SJCRH30 (cell line): ENCODE measurements around the gene GNB3. TPM values are rescaled to one million over a fixed set of nuclear protein-coding genes. Genes with fewer than 3 reads are reported as not detected.

Experiments
- DNase-seq, 2 experiments: peaks; one replicate each; pipeline ENCODE4 v3.0.0-alpha.2; 2015 to 2020
- H3K27ac ChIP-seq: fragments of 250-450 bp; sonication (Bioruptor Pico); 2 replicates; pipeline ENCODE4 v1.5.1; 2020; ENCODE audit warnings: mild to moderate bottlenecking, moderate library complexity
- H3K27me3 ChIP-seq: fragments of 250-450 bp; sonication (Bioruptor Pico); 2 replicates; pipeline ENCODE4 v1.5.1; 2020; ENCODE audit warnings: mild to moderate bottlenecking, moderate library complexity
- H3K36me3 ChIP-seq: fragments of 250-450 bp; sonication (Bioruptor Pico); 2 replicates; pipeline ENCODE4 v1.5.1; 2020; ENCODE audit warnings: mild to moderate bottlenecking, moderate library complexity
- H3K4me1 ChIP-seq: fragments of 250-450 bp; sonication (Bioruptor Pico); 2 replicates; pipeline ENCODE4 v1.5.1; 2020; ENCODE audit warnings: mild to moderate bottlenecking, moderate library complexity
- H3K4me3 ChIP-seq: fragments of 250-450 bp; sonication (Bioruptor Pico); 2 replicates; pipeline ENCODE4 v1.5.1; 2020; ENCODE audit warnings: mild to moderate bottlenecking, moderate library complexity
- H3K9me3 ChIP-seq: fragments of 250-450 bp; sonication (Bioruptor Pico); replicated peaks from 2 replicates; pipeline ENCODE4 v1.5.1; 2020; ENCODE audit warnings: mild to moderate bottlenecking, moderate library complexity
- total RNA-seq: library from RNA; depleted of rRNA; stranded (reverse); fragments of >200 nt; shearing (Covaris generic); gene quantifications from 2 replicates; pipeline ENCODE4 v1.2.3, GENCODE V29; 2014

The GNB3 gene
- total RNA-seq, 1 experiment from 2014 or later: 3.2 TPM

DNA sequence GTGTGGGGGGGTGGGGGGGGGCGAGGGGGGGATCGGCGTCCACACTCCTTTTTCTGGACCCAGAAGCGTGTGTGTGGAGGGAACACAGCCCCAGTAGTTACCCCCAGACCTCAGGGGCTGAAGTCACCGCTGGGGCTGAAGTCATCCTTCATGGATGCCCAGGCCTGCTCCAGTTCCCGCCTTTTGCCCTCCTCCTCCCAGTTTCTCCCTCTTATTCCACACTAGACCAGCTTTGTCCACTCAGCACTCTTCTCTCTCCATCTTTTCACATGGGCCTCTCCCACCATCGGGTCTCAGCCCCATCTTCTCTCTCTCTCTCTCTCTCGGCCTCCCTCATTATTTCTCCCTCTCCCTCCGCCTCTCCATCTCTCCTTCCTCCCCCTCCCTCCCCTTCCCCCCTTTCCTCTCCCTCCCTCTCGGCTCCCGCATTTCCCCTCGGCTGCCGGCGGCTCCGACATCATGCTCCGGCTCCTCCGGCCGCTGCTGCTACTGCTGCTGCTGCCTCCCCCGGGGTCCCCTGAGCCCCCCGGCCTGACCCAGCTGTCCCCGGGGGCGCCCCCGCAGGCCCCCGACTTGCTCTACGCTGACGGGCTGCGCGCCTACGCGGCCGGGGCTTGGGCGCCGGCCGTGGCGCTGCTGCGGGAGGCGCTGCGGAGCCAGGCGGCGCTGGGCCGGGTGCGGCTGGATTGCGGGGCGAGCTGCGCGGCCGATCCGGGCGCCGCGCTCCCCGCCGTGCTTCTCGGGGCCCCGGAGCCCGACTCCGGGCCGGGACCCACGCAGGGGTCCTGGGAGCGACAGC, 12.5 kb upstream of the GNB3 start, which contains the start of gene P3H3:
TSS of gene P3H3 (plus strand) at position 426 of the 799 bp plus-strand sequence. CDS start at position 460, 34 bp downstream.
- peak; percentile 65 to 67 for DNase-seq
- peaks cover 9% of the 10 kb centered on the region for H3K4me1 ChIP-seq
- H3K27me3 ChIP-seq: no peaks in the 10 kb centered on the region
- H3K27ac ChIP-seq: peak within 1 kb of the TSS; percentile 64
- peaks cover 17% of the 10 kb centered on the region for H3K36me3 ChIP-seq
- no peaks in the 10 kb centered on the region for H3K9me3 ChIP-seq
- H3K4me3 ChIP-seq: peak within 1 kb of the TSS; percentile 99

DNA sequence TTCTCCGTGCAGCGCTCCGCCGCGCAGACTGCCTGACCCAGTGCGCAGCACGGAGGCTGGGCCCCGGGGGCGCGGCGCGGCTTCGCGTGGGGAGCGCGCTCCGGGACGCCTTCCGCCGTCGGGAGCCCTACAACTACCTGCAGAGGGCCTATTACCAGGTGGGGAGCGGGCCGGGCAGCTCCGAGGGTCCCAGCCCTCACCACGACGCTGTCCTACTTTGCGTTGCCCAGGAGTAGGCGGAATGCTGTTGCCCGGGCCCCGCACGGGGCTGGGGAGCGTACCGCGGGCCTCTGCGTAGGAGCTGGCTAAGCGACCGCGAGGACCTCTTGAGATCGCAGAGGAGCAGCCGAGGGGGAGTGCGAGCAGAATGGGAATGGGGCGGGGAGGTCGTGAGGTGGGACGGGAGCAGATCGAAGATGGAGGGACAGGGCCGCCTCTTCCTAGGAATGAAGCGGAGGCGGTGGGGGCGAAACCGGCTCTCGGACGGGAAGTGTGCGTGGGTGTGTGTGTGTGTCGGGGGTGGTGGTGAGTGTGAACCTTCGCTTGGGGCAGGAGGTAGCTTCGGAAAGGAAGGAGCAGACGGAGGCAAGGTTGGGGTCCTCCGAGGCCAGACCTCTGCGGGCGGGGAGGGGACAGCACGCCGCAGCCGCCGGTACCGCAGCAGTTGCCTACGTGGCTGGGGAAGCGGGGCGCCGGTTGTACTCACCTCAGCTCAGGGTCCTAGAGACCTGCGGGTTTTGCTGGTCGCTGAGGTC, 11.8 kb upstream of the GNB3 start:
- H3K36me3 ChIP-seq: peaks cover 24% of the 10 kb centered on the region
- H3K9me3 ChIP-seq: no peaks in the 10 kb centered on the region
- H3K4me3 ChIP-seq: peak overlapping the region; percentile 99
- H3K4me1 ChIP-seq: peaks cover 9% of the 10 kb centered on the region
- DNase-seq: peak; percentile 54 to 62
- no peaks in the 10 kb centered on the region for H3K27me3 ChIP-seq
- H3K27ac ChIP-seq: peak overlapping the region; percentile 64

DNA sequence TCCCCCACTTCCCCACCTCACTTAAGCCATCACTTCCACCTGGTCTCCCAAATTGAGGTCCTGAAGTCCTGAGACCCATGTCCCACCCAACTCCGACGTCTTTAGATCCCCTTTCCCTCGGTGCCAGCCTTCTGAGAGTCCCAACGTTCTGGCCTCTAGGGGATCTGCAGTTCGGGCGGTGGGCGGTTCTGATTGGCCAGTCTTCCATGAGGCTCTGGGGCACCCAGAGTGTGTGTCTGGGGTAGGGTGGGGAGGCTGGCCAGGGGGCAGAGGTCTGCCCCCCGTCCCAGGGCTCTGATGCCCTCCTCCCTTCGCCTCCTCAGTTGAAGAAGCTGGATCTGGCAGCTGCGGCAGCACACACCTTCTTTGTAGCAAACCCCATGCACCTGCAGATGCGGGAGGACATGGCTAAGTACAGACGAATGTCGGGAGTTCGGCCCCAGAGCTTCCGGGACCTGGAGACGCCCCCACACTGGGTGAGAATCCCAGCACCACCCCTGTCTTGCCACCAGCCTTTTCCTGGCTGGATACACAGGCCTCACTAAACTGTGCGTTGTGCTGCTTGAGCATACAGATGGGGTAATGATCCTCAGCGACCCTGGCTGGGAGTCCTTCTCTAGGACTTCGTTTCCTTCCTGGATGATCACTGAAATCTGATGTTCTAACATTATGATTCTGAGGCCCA, 11.0 kb upstream of the GNB3 start:
- peaks cover 9% of the 10 kb centered on the region for H3K4me1 ChIP-seq
- no peaks in the 10 kb centered on the region for H3K9me3 ChIP-seq
- no peak for DNase-seq
- H3K27ac ChIP-seq: peak overlapping the region; percentile 64; the same call in 1 of the 2 replicates
- peaks cover 29% of the 10 kb centered on the region for H3K36me3 ChIP-seq
- H3K27me3 ChIP-seq: no peaks in the 10 kb centered on the region
- peak overlapping the region; percentile 99 for H3K4me3 ChIP-seq

DNA sequence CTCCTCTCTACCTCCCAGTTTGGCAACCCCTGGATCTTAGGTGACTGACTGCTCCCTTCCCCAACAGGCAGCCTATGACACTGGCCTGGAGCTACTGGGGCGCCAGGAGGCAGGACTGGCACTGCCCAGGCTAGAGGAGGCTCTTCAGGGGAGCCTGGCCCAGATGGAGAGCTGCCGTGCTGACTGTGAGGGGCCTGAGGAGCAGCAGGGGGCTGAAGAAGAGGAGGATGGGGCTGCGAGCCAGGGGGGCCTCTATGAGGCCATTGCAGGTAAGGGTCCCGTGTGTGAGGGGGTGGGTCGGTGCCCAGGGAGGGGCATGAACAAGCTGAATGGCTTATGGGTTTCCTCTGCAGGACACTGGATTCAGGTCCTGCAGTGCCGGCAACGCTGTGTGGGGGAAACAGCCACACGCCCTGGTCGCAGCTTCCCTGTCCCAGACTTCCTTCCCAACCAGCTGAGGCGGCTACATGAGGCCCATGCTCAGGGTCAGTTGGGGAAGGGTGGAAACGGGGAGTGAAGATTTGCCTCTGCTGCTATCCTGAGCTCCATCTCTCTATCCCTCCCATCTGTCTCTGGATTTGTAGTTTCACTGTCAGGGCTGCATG, 10.3 kb upstream of the GNB3 start:
- peaks cover 29% of the 10 kb centered on the region for H3K36me3 ChIP-seq
- no peaks in the 10 kb centered on the region for H3K9me3 ChIP-seq
- no peaks in the 10 kb centered on the region for H3K27me3 ChIP-seq
- peaks cover 6% of the 10 kb centered on the region for H3K4me1 ChIP-seq
- no peak overlapping the region for H3K27ac ChIP-seq
- no peak for DNase-seq
- H3K4me3 ChIP-seq: no peak overlapping the region

DNA sequence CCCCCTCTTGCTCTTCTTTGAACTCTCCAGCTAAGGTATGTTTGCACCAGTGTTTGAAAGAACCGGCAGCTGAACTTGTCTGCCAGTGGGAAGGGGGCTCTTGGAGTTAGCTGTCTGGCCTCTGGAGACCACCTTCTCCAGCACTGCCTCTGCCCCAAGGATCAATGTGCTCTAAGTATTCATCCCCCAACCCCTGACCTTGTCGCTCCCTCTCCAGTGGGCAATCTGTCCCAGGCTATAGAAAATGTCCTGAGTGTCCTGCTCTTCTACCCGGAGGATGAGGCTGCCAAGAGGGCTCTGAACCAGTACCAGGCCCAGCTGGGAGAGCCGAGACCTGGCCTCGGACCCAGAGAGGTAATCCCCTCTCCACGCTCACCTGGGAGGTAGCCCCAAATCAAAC, 9.7 kb upstream of the GNB3 start:
- H3K36me3 ChIP-seq: peaks cover 35% of the 10 kb centered on the region
- no peak for DNase-seq
- H3K27ac ChIP-seq: no peak overlapping the region
- no peaks in the 10 kb centered on the region for H3K9me3 ChIP-seq
- peaks cover 5% of the 10 kb centered on the region for H3K4me1 ChIP-seq
- H3K4me3 ChIP-seq: no peak overlapping the region
- no peaks in the 10 kb centered on the region for H3K27me3 ChIP-seq

DNA sequence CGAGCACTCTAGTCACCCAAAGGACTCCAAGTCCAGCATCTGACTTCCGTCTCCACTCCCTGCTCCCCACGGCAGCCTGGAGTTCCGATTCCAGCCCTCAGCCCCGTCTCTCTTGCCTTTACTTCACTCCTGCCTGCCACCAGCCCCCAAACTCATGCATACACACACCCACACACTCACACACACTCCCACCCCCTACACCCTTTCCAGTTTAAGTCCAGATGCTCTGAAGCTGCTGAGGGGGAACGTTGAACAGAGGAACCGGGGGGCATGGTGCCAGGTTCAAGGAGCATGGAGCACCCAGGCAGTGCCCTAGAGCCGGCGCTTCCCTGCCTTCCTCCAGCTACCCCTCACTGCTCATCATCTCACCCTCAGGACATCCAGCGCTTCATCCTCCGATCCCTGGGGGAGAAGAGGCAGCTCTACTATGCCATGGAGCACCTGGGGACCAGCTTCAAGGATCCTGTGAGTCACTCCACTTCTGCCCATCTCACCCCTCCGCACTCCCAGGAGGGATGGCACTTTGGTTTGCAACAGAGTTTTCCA, 9.2 kb upstream of the GNB3 start:
- no peak overlapping the region for H3K4me3 ChIP-seq
- no peaks in the 10 kb centered on the region for H3K9me3 ChIP-seq
- no peaks in the 10 kb centered on the region for H3K27me3 ChIP-seq
- no peak overlapping the region for H3K27ac ChIP-seq
- H3K4me1 ChIP-seq: peaks cover 5% of the 10 kb centered on the region
- DNase-seq: no peak
- H3K36me3 ChIP-seq: peaks cover 36% of the 10 kb centered on the region

DNA sequence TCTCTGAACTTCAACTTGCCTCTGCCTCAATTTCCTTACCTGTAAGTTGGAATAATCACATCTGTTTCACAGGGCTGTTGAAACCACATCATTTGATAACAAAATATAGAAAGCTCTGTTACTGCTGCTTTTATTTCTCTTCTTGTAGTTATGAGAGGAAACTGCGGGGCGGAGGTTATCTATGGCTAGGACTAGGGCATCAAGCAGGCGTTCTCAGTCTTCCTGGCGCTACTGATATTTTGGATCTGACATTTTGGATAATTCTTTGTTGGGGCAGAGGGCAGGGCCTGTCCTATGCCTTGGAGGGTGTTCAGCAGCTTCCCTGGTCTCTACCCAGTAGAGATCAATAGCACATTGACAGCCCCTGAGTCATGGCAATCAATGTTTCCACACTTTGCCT, 8.6 kb upstream of the GNB3 start:
- DNase-seq: no peak
- Histone ChIP-seq H3K4me1 (peaks cover 2% of the 10 kb centered on the region), H3K4me3 (no peak overlapping the region), H3K27ac (no peak overlapping the region), H3K36me3 (peaks cover 36% of the 10 kb centered on the region), H3K9me3 (no peaks in the 10 kb centered on the region), H3K27me3 (no peaks in the 10 kb centered on the region)

DNA sequence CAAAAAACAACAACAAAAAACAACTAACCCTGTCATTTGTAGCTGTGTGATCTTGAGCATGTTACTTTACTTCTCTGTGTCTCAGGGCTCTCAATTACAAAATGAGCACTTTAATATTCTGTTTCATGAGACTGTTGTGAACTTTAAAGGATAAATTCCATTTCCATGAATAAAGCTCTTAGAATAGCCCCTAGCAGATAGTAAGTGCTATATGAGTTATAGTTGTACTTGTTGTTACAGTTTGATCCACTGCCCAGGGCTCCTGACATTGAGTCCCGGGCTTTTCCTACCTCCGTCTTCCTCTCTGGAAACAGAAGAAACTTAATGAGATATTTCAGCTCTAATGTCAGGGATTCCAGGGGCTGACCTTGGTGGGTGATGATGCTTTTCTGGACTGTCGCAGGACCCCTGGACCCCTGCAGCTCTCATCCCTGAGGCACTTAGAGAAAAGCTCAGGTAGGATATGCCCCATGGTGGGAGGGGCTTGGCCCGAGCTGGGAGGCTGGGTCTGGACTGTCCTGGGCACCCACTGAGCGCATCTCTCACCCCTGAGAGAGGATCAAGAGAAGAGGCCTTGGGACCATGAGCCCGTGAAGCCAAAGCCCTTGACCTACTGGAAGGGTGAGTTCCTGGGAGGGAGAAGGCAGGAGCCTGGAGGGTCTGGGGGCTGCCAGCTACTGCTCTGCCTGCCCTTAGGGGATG, 7.4 kb upstream of the GNB3 start:
- no peaks in the 10 kb centered on the region for H3K9me3 ChIP-seq
- DNase-seq: no peak
- H3K27ac ChIP-seq: no peak overlapping the region
- H3K36me3 ChIP-seq: peaks cover 42% of the 10 kb centered on the region
- no peaks in the 10 kb centered on the region for H3K27me3 ChIP-seq
- no peaks in the 10 kb centered on the region for H3K4me1 ChIP-seq
- no peak overlapping the region for H3K4me3 ChIP-seq

DNA sequence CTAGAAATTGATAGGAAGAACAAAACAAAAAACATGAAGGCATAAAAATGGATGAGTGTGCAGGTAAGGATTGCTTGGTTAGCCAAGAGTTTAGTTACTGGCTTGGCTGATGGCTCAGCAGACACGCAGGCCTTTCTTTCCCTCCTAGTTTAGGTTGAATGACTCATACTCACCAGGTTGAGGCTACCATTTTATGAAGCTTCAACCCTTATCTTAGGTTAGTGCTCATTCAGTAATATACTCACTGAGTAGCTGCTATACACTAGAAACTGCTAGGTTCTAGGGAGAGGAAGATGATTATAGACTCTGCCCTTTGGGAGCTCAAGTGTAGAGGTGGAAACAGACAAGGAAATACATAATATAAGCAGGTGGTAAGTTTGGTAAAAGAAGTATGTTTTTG, 6.5 kb upstream of the GNB3 start:
- H3K27me3 ChIP-seq: no peaks in the 10 kb centered on the region
- DNase-seq: no peak
- no peak overlapping the region for H3K27ac ChIP-seq
- no peak overlapping the region for H3K4me3 ChIP-seq
- peaks cover 44% of the 10 kb centered on the region for H3K36me3 ChIP-seq
- peaks cover 3% of the 10 kb centered on the region; the same call in 1 of the 2 replicates for H3K4me1 ChIP-seq
- no peaks in the 10 kb centered on the region for H3K9me3 ChIP-seq

DNA sequence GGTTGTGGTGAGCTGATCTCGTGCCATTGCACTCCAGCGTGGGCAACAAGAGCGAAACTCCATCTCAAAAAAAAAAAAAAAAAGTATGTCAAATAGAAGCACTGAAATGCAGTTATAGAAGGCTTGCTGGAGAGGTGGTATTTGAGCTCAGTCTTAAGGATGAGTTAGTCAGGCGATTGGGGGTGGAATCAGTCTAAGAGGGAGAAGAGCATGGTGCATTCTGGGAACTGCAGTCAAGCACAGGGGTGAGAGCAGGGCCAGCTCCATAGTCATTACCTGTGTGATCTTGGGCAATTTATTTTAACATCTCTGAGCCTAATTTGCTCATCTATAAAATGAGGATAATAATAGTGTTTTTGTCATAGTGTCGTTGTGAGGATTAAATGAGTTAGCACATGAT, 5.9 kb upstream of the GNB3 start:
- H3K27me3 ChIP-seq: no peaks in the 10 kb centered on the region
- no peak for DNase-seq
- H3K4me3 ChIP-seq: no peak overlapping the region
- peaks cover 8% of the 10 kb centered on the region for H3K4me1 ChIP-seq
- no peaks in the 10 kb centered on the region for H3K9me3 ChIP-seq
- peaks cover 44% of the 10 kb centered on the region for H3K36me3 ChIP-seq
- H3K27ac ChIP-seq: no peak overlapping the region

DNA sequence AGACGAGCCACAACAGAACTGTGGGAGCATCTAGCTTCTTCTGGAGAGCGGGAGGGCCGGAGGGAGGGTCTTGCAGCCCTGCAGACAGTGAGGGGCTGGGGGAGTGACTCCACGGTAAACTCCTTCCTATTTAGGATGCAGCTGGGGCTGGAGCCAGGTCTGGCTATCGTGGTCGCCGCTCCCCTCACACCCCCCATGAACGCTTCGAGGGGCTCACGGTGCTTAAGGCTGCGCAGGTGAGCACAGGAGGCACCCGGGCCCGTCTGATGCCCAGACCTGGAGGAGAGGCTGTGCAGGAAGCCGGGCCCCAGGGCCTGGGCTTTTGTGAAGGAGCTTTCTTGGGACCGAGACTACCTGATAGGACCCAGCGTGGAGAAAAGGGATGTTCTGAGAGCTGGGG, 3.9 kb upstream of the GNB3 start:
- H3K4me3 ChIP-seq: no peak overlapping the region
- no peaks in the 10 kb centered on the region for H3K27me3 ChIP-seq
- peaks cover 22% of the 10 kb centered on the region for H3K4me1 ChIP-seq
- H3K27ac ChIP-seq: no peak overlapping the region
- H3K36me3 ChIP-seq: peaks cover 38% of the 10 kb centered on the region
- DNase-seq: no peak
- H3K9me3 ChIP-seq: no peaks in the 10 kb centered on the region

DNA sequence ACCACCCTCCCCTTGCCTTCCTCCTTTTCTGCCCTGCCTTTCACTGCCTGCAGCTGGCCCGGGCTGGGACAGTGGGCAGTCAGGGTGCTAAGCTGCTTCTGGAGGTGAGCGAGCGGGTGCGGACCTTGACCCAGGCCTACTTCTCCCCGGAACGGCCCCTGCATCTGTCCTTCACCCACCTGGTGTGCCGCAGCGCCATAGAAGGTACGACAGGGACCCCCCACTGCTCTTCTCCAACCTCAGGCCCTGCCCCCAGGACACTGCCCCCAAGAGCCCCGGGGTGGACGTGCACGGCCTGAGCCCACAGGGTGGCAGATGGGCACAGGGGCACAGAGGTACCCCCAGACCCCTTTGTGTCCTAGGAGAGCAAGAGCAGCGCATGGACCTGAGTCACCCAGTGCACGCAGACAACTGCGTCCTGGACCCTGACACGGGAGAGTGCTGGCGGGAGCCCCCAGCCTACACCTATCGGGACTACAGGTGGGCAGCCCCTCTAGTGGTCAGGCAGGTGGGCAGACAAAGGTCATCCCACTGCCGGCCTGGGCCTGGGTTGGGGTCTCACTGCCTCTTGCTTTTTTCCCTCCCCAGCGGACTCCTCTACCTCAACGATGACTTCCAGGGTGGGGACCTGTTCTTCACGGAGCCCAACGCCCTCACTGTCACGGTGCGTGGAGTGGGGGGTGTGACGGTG, 3.2 kb upstream of the GNB3 start:
- H3K27ac ChIP-seq: no peak overlapping the region
- H3K27me3 ChIP-seq: no peaks in the 10 kb centered on the region
- no peak for DNase-seq
- no peak overlapping the region for H3K4me3 ChIP-seq
- H3K9me3 ChIP-seq: no peaks in the 10 kb centered on the region
- peaks cover 31% of the 10 kb centered on the region for H3K36me3 ChIP-seq
- H3K4me1 ChIP-seq: peaks cover 22% of the 10 kb centered on the region

DNA sequence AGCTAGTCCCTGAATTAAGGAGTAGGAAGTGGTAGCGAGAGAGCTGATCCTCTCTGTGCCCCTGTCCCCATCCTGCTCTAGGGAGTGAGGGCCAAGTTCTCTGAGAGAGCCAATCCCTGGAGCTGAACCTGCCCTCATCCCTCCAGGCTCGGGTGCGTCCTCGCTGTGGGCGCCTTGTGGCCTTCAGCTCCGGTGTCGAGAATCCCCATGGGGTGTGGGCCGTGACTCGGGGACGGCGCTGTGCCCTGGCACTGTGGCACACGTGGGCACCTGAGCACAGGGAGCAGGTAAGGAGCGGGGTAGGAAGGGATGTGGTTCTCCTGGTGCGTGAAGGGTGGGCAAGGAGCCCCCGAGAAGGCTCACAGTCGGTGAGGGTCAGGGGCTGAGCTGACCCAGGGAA, 1.9 kb upstream of the GNB3 start:
- Histone ChIP-seq H3K9me3 (no peaks in the 10 kb centered on the region), H3K27me3 (no peaks in the 10 kb centered on the region), H3K4me1 (peaks cover 22% of the 10 kb centered on the region), H3K27ac (no peak overlapping the region), H3K36me3 (peaks cover 20% of the 10 kb centered on the region), H3K4me3 (no peak overlapping the region)
- no peak for DNase-seq
